ENCODE data around the gene MESP2.

The MESP2 gene

DNA sequence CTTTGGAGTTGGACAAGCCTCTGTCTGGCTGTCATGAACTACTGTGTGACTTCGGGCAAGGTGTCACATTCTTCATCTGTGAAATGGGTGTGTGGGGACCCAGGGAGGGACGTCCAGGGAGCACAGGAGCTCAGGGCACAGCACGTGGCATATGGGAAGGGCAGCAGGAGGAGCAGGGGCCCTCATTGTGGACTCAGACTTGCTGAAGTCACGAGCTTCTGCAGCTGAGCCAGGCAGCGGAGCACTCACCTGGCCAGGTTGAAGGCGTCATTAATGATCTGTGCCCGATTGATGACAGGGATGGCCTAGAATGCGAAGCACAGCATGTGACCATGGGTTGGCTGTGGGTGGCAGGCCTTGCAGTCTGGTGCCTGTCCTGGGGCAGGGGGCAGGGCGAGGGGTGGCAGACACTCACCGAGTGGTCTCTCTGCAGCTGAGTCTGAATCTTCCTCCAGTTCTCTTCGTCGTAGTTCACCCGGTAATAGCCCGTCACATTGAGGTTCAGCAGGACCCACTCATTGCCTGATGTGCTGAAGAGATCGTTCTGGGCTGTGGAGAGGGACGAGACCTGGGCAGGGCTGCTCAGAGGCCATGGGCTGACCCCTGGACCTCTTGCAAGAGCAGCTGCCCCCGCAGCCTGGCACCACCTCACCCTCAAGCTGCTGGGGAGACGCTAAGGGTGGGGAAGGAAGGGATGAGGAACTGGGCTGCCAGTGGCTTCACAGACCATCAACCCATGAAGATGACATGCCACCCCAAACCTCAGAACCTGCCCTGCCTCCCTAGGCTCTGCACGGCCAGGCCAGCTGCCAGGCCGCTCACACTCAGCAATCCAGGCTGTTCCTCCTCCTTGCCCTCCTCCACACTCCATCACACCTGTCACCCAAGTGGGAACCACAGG, 23.1 kb downstream of the MESP2 start:
- Histone ChIP-seq H3K4me3 (ENCODE audit: low read length) (no peak overlapping the region), H3K4me1 (ENCODE audit: control insufficient read depth, insufficient read depth, low read length) (no peaks in the 10 kb centered on the region), H3K36me3 (ENCODE audit: control insufficient read depth, insufficient read depth, low read length) (no peaks in the 10 kb centered on the region), H3K9ac (ENCODE audit: low read length) (no peak overlapping the region), H3K27me3 (ENCODE audit: control insufficient read depth, insufficient read depth, low read length) (no peaks in the 10 kb centered on the region), H3K9me3 (ENCODE audit: control insufficient read depth, low read length) (no peaks in the 10 kb centered on the region)

DNA sequence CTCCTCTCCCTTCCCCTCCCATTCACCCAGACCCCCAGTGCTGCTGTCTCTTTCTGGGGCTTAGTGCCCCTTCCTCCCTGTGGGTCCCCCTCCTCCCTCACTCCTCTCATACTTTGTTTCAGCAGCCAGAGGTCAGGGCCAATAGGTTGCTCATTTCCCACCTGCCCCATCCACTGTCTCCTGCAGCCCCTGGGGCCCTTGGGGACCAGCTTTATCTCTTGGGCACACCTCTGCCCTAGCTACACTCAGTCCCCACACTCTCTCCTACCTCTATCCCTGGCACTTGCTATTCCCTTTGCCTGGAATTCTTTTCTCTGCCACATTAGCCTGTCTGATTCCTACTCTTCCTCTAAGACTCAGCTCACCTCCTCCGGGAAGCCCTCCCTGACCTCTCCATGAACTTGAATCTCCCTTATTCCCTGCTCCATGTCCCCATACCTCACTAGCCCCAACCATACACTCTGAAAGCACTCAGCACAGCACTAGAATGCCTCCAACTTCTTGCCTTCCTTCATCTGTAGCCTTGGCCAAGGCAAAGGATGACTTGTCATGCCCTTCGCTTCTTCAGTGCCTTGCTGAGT, 23.9 kb downstream of the MESP2 start:
- Histone ChIP-seq H3K4me3 (ENCODE audit: low read length) (no peak overlapping the region), H3K9me3 (ENCODE audit: control insufficient read depth, low read length) (no peaks in the 10 kb centered on the region), H3K36me3 (ENCODE audit: control insufficient read depth, insufficient read depth, low read length) (no peaks in the 10 kb centered on the region), H3K4me1 (ENCODE audit: control insufficient read depth, insufficient read depth, low read length) (no peaks in the 10 kb centered on the region), H3K9ac (ENCODE audit: low read length) (no peak overlapping the region), H3K27me3 (ENCODE audit: control insufficient read depth, insufficient read depth, low read length) (no peaks in the 10 kb centered on the region)

DNA sequence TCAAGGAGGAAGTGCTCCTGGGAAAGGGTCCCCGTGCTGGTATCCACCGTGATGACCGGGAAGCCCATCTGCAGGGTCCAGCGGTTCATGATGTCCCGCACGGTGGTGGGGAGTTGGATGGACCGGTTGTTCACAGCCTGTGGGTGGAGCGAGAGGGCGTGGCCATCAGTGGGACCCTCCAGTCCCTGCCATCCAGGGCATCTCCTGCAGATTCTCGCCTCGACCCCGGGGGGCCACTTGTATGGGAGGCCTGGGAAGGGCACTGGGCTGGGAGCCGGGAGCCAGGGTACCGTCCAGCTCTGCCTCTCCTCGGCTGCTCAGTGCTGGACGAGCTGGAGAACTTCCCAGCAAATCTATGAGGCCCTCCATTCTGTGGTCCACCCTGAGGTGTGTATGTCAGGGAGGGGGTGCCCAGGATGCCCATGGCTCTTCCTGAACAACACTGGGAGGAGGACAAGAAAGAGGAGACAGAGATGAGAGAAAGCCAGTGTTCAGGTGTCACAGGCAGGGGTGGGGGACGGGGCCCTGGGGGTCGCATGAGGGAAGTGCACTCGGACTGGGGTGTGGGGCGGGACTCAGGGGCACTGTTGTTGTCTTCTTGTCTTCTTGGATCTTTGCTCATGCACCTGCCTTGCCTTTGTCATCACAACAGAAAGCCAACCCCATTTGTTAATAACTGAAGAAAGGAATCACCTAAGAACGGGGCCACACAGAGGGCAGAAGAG, 25.5 kb downstream of the MESP2 start:
- Histone ChIP-seq H3K9ac (ENCODE audit: low read length) (no peak overlapping the region), H3K36me3 (ENCODE audit: control insufficient read depth, insufficient read depth, low read length) (no peaks in the 10 kb centered on the region), H3K27me3 (ENCODE audit: control insufficient read depth, insufficient read depth, low read length) (no peaks in the 10 kb centered on the region), H3K4me3 (ENCODE audit: low read length) (no peak overlapping the region), H3K9me3 (ENCODE audit: control insufficient read depth, low read length) (no peaks in the 10 kb centered on the region), H3K4me1 (ENCODE audit: control insufficient read depth, insufficient read depth, low read length) (no peaks in the 10 kb centered on the region)

DNA sequence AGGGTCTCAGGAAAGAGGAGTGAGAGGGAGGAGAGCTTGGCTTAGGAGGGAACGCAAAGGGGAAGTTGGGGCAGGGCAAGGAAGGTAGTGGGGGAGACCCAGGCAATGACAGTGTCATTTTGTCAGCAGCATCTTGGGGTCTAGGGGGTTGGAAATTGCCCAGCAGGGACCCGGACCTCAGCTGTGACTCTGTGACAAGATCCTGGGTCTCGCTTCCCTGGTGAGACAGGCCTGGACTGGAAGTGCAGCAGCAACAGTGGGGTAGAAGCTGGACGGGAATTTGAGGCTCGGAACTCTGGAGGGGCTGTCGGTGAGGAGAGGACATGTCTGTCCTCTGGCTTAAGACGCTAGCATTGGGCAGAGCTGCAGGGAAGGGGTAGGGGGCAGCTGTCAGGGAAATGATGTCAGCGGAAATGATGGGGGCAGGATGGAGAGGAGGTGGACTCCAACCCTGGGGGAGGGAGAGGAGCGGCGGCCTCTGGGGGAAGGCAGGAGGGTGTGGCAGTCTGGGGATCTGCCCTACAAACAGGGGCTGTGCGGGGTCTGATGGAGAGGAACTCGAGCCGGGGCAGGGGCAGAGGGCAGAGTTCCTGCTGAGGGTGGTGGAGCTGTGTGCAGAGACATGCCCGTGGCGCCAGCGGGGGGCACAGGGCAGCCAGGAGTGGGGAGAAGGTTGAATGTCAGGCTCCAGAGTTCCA, 26.2 kb downstream of the MESP2 start:
- no peak overlapping the region for H3K4me3 ChIP-seq (ENCODE audit: low read length)
- H3K9ac ChIP-seq (ENCODE audit: low read length) = no peak overlapping the region
- no peaks in the 10 kb centered on the region for H3K36me3 ChIP-seq (ENCODE audit: control insufficient read depth, insufficient read depth, low read length)
- H3K9me3 ChIP-seq (ENCODE audit: control insufficient read depth, low read length) = no peaks in the 10 kb centered on the region
- no peaks in the 10 kb centered on the region for H3K27me3 ChIP-seq (ENCODE audit: control insufficient read depth, insufficient read depth, low read length)
- H3K4me1 ChIP-seq (ENCODE audit: control insufficient read depth, insufficient read depth, low read length) = no peaks in the 10 kb centered on the region

DNA sequence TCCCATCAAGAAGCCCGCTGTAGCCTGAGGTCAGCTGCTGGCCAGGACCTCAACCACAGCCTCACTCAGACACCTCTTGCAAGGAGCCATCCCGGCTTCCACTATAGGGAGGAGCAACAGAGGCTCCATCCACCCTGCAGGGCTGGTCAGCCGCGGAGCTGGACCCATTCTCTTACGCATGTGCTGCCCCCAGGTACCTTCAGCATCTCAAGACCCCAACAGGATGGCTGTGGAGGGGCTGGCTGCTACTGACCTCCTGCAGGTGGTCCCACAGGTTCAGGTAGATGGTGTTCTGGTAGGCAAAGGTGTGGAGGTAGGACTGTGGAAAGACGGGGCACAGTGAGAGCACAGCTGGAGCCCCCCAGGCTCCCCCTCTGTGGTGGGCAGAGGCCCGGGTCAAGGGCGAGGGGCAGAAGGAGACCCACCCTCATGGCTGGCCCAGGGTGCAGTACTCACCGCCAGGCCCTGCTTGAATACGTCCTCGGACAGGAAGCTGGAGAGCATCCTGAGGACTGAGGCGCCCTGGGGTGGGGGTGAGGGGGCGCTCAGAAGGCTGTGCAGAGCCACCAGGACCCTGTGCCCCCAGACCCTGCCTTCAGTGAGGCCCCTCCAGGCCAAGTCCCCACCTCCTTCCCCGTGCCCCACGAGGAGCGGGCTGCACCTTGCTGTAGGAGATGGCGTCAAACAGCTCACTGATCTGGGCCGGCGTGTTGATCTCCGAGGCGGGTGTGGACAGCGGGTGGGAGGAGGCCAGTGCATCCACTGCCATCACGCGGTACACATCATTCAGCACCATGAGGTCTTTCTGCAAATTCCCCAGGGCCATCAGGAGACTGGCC, 27.1 kb downstream of the MESP2 start:
- H3K4me3 ChIP-seq (ENCODE audit: low read length) = no peak overlapping the region
- H3K4me1 ChIP-seq (ENCODE audit: control insufficient read depth, insufficient read depth, low read length) = no peaks in the 10 kb centered on the region
- H3K27me3 ChIP-seq (ENCODE audit: control insufficient read depth, insufficient read depth, low read length) = no peaks in the 10 kb centered on the region
- H3K36me3 ChIP-seq (ENCODE audit: control insufficient read depth, insufficient read depth, low read length) = no peaks in the 10 kb centered on the region
- no peaks in the 10 kb centered on the region for H3K9me3 ChIP-seq (ENCODE audit: control insufficient read depth, low read length)
- H3K9ac ChIP-seq (ENCODE audit: low read length) = no peak overlapping the region

DNA sequence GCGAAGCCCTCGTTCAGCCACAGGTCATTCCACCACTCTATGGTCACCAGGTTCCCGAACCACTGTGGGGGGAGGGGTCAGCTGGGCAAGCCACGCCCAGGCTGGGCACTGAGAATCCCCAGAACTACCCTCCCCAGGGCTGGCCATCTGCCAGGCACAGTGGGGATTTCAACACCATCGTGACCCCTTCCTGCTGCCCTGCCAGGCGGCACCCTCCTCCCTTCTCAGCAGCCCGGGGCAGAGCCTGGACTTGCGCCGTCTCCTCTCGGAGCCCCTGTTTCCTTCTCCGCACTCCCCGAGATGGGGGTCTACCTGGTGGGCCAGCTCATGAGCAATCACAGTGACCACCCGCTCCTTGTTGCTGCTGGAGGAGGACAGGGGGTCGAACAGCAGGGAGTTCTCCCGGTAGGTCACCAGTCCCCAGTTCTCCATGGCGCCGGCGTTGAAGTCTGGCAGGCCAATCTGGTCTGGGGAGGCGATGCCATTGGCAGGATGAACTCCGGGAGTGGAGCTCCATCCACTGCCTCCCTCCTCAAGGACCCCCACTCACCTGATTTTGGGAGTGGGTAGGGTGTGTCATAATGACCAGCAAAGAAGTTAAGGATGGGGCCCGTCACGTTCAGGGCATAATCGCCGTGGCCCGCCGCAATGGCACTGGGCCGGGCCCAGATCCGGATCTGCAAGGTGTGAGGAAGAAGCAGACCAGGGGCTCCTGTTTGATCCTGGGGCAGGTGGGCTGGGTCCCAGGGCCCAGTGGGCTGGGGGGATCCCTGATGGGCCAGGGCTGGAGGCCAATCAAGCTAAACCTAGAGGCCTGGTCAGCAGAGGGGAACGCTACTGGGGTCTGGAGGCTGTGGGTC, 28.0 kb downstream of the MESP2 start:
- H3K9me3 ChIP-seq (ENCODE audit: control insufficient read depth, low read length) = no peaks in the 10 kb centered on the region
- no peaks in the 10 kb centered on the region for H3K4me1 ChIP-seq (ENCODE audit: control insufficient read depth, insufficient read depth, low read length)
- H3K9ac ChIP-seq (ENCODE audit: low read length) = no peak overlapping the region
- H3K4me3 ChIP-seq (ENCODE audit: low read length) = no peak overlapping the region
- no peaks in the 10 kb centered on the region for H3K36me3 ChIP-seq (ENCODE audit: control insufficient read depth, insufficient read depth, low read length)
- no peaks in the 10 kb centered on the region for H3K27me3 ChIP-seq (ENCODE audit: control insufficient read depth, insufficient read depth, low read length)

DNA sequence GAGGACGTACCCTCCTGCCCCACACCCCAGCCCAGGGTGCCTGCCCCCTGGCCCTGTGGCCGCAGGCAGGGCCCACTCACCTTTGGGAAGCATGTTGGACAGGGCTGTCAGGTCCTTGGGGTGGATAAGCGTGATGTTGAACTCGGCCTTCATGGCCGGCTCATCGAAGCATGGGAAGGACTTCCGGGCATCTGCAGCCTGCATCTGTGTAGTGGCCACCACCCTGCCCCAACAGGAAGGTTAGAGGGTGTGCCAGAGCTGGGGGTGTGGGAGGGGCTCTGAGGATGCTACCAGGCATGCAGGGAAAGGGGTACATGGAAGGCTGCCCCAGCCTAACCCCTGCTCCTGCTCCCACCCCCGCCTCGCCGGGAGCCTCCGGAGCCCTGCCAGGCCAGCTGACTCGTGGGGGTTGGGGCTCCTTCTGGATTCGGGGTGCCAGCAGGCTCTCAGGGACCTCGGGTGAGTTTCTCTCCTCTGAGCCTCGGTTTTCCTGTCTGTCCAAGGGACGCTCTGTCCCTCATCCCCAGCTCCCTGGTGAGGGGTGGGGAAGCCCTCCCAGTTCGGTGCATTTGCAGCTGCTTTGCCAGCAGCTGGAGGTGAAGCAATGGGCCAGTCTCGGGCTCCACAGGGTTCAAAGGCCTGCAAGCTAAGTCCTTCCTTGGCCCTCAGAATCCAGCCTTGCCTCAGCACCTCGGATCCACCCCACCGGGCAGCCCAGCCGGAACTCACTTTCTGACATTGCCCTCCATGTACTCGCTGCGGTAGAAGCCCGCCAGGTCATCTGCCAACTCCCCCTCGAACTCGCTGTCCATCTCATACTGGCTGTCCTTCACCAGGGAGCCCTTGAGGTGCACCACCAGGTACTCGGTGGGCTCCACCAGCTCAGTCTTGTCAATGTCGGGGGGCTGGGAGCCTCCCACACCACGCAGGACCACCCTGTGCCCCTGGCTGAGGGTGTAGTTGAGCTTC, 29.4 kb downstream of the MESP2 start:
- Histone ChIP-seq H3K27me3 (ENCODE audit: control insufficient read depth, insufficient read depth, low read length) (no peaks in the 10 kb centered on the region), H3K9ac (ENCODE audit: low read length) (no peak overlapping the region), H3K9me3 (ENCODE audit: control insufficient read depth, low read length) (no peaks in the 10 kb centered on the region), H3K4me3 (ENCODE audit: low read length) (no peak overlapping the region), H3K4me1 (ENCODE audit: control insufficient read depth, insufficient read depth, low read length) (no peaks in the 10 kb centered on the region), H3K36me3 (ENCODE audit: control insufficient read depth, insufficient read depth, low read length) (no peaks in the 10 kb centered on the region)

DNA sequence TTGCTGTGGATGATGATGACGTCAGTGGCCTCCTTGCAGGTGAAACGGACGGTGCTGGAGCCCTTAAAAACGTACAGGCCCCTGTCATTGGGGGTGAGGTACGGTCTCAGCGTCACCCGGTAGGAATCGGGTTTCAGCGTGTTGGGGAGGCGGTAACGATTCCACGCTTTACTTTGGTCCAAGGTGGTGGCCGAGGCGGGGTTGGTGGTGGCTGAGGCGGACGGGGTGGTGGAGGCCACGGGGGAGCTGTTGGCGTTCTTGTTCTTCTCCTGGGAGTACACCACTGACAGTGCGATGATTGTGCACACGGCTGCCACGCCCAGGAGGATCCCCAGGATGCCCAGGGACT, 30.1 kb downstream of the MESP2 start:
- Histone ChIP-seq H3K27me3 (ENCODE audit: control insufficient read depth, insufficient read depth, low read length) (no peaks in the 10 kb centered on the region), H3K9ac (ENCODE audit: low read length) (no peak overlapping the region), H3K9me3 (ENCODE audit: control insufficient read depth, low read length) (no peaks in the 10 kb centered on the region), H3K36me3 (ENCODE audit: control insufficient read depth, insufficient read depth, low read length) (no peaks in the 10 kb centered on the region), H3K4me3 (ENCODE audit: low read length) (no peak overlapping the region), H3K4me1 (ENCODE audit: control insufficient read depth, insufficient read depth, low read length) (no peaks in the 10 kb centered on the region)

DNA sequence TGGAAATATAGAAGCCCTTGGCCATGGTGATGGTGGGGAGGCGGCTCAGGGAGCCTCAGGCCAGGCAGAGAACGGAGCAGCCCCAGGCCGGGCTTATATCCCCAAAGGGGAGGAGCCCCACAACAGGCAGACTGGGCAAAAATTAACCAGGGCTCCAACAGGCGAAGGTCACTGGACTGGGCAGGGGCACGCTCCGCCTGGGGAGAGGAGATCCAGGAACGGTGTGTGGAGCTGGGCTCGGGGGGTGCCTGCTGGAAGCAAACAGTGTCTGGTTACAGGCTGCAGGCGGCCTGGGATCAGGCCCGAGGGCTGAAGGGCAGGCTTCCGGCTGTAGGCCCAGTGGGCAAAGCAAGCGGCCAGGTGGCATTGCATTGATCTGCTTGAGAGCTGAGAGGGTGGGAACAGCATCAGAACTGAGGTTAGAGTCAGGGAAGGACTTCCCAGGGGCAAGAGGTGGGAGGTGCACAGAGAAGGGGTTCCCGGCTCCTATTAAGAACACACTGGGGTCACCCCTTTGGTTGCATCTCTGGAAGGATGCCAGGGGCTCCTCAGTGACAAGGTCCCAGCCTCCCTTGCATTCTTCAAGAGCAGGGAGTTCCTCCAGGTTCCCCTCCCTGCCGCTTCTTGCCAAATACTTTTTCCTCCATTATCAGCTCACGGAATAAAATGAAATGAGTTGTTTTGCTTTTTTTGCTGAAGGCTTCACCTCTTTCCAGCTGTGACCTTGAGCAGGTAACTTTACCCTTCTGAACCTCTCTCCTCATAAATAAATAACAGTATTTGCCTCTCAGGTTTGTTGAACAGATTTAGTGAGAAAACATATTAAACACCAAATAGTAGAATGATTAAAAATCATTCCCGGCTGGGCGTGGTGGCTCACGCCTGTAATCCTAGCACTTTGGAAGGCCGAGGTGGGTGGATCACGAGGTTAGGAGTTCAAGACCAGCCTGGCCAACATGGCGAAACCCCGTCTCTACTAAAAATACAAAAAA, 30.7 kb downstream of the MESP2 start:
- Histone ChIP-seq H3K9ac (ENCODE audit: low read length) (no peak overlapping the region), H3K4me1 (ENCODE audit: control insufficient read depth, insufficient read depth, low read length) (no peaks in the 10 kb centered on the region), H3K4me3 (ENCODE audit: low read length) (no peak overlapping the region), H3K36me3 (ENCODE audit: control insufficient read depth, insufficient read depth, low read length) (no peaks in the 10 kb centered on the region), H3K9me3 (ENCODE audit: control insufficient read depth, low read length) (no peaks in the 10 kb centered on the region), H3K27me3 (ENCODE audit: control insufficient read depth, insufficient read depth, low read length) (no peaks in the 10 kb centered on the region)
